CD4-positive, alpha-beta T cell treated with Interleukin-17A for 1 hour (primary cell): ENCODE results near the gene ZSWIM7.

ENCODE experiments used
- DNase-seq: peaks from one replicate; pipeline ENCODE4 v3.0.0-alpha.2; 2020

The ZSWIM7 gene

DNA sequence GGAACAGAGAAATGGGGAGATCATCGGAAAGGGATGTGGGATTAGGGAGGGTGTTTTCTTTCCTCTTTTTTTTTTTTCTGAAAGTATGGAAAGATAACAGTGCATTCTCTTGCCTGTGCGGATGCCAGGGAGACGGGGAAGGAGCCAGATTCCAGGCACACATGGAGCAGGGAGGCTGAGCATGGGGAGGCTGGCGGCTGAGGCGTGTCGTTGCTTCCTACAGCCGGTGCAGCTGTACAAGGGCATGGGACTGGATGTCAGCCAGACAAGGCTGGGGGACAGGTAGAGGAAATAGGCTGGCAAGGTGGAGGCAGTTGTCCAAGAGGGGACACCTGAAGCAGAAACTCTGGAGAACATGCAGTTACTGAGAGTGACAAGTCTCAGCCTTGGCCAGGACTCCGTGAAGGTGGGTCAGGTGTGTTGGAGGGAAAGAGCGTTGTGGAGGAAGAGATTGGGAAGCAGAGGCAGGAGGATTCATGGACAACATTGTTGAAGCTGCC, 71.2 kb downstream of the ZSWIM7 start:
- DNase-seq = no peak
